BJ (cell line): Measurements from ENCODE around the gene PFDN4. TPM values are rescaled to one million over a fixed set of nuclear protein-coding genes. Genes with fewer than 3 reads are reported as not detected.

Source experiments
- CTCF ChIA-PET: fragments of 350-600 bp; formaldehyde crosslinking; extraction: SDS; loops from one replicate; lab custom pipeline; 2021; ENCODE audit warnings: antibody characterized with exemption, inconsistent platforms; lab: Yijun Ruan, JAX
- POLR2A ChIA-PET: fragments of 300-600 bp; sonication (Branson Sonifier 250); formaldehyde crosslinking; extraction: SDS; loops from one replicate; lab custom pipeline; 2021; ENCODE audit warnings: antibody characterized with exemption; lab: Charles Lee
- DNase-seq: peaks from one replicate; pipeline ENCODE4 v3.0.0-alpha.2; 2011; ENCODE audit warnings: low read depth
- H3K27me3 ChIP-seq: 2 replicates; pipeline ENCODE4 v1.6.0; 2011; ENCODE audit warnings: low read length; ENCODE audit not compliant: control insufficient read depth, insufficient read depth
- H3K36me3 ChIP-seq: 2 replicates; pipeline ENCODE4 v1.5.1; 2011; ENCODE audit warnings: low read length; ENCODE audit not compliant: control insufficient read depth, insufficient read depth
- H3K4me3 ChIP-seq: 2 replicates; pipeline ENCODE4 v1.5.1; 2011; ENCODE audit warnings: low read depth, mild to moderate bottlenecking, control low read depth, low read length
- polyA plus RNA-seq: library from polyadenylated mRNA; depleted of rRNA; stranded (reverse); fragments of >200 nt; gene quantifications from 2 replicates; pipeline ENCODE4 v1.2.3, GENCODE V29; 2011
- TF ChIP-seq, protein P1 (sequence below): IDR thresholded peaks from 2 replicates; pipeline ENCODE4 v1.5.1; 2011; ENCODE audit warnings: low read depth, mild to moderate bottlenecking, control low read depth, inconsistent platforms, low read length, moderate library complexity; ENCODE audit not compliant: insufficient read depth

The PFDN4 gene
- polyA plus RNA-seq, 1 experiment: 10.4 TPM

DNA sequence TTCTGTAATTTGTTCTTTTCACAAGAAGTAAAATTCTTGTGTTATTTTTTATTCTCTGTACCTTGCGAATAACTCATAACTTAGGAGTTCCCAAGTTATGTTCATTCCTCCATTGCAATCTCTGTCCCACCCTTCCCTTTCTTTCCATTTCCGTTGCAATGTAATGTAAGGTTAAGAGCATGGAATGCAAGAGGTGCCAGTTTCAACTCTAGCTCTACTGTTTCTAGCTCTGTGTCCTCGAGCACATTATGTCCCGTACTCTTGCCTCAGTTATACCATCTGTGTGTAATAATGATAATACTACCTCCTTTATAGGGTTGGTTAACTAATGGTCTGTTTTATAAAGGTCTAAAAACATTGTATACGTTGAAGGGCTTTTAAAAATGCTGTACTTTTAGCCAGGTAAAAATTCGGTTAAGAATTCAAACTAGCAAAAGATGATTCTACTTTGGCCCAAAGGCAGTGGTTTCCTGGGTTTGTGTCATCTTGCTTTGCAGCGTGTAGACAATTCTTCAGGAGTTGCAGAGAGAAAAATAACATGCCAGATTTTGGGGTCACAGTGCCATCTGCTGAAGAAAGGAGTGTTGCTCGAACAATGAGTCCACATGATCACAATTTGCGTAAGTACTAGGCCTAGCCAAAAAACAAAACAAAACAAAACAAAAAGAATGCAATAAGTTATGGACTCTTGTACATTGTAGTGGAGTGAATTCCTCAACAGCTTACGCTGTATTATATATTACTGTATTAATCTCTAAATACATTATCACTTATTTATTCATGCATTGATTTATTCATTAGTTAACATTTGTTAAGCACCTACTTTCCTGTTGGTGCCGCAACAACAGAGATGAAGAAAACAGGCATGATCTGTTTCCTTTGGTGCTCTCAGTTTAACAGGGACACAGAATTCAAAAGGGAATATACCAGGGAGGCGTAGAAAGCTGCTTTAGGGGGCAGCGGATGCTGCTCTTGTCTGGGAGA, 10.0 kb upstream of the PFDN4 start:
- TF ChIP-seq, protein P1, sequence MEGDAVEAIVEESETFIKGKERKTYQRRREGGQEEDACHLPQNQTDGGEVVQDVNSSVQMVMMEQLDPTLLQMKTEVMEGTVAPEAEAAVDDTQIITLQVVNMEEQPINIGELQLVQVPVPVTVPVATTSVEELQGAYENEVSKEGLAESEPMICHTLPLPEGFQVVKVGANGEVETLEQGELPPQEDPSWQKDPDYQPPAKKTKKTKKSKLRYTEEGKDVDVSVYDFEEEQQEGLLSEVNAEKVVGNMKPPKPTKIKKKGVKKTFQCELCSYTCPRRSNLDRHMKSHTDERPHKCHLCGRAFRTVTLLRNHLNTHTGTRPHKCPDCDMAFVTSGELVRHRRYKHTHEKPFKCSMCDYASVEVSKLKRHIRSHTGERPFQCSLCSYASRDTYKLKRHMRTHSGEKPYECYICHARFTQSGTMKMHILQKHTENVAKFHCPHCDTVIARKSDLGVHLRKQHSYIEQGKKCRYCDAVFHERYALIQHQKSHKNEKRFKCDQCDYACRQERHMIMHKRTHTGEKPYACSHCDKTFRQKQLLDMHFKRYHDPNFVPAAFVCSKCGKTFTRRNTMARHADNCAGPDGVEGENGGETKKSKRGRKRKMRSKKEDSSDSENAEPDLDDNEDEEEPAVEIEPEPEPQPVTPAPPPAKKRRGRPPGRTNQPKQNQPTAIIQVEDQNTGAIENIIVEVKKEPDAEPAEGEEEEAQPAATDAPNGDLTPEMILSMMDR: peak; percentile 50
- CTCF ChIA-PET: interaction anchor here (0.7 to 13.0 kb wide), 14 partner anchors 8 to 450 kb away, joined by 3 to 544 read pairs (median 4); partner anchors contain the start of gene PFDN4
- no peaks in the 10 kb centered on the region for H3K36me3 ChIP-seq
- no peaks in the 10 kb centered on the region for H3K27me3 ChIP-seq
- DNase-seq: no peak
- H3K4me3 ChIP-seq: no peak overlapping the region
- POLR2A ChIA-PET: no interaction called here

DNA sequence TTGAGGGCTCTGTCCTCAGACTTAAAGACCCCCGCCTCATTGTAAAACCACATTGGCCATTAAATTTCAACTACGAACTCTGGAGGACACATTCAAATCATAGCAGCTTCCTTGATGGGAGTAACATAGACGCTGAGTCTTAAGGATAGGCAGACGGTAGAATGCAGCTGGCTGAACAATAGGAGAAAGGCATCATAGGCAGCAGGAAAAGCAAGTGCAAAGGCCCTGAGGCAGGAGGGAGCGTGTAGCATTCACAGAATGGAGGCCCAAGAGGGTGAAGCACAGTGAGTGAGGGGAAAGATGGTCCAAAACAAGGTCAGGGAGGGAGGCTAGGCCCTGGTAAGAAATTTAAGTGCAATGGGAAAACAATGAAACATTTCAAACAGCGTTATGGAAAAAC, 8.6 kb upstream of the PFDN4 start:
- TF ChIP-seq, protein P1: no peak
- CTCF ChIA-PET: interaction anchor here (0.5 to 13.0 kb wide), 22 partner anchors 8 to 1061 kb away, joined by 3 to 544 read pairs (median 4); partner anchors contain the start of gene PFDN4
- Histone ChIP-seq H3K36me3 (no peaks in the 10 kb centered on the region), H3K27me3 (no peaks in the 10 kb centered on the region), H3K4me3 (no peak overlapping the region)
- POLR2A ChIA-PET: no interaction called here
- DNase-seq: no peak

DNA sequence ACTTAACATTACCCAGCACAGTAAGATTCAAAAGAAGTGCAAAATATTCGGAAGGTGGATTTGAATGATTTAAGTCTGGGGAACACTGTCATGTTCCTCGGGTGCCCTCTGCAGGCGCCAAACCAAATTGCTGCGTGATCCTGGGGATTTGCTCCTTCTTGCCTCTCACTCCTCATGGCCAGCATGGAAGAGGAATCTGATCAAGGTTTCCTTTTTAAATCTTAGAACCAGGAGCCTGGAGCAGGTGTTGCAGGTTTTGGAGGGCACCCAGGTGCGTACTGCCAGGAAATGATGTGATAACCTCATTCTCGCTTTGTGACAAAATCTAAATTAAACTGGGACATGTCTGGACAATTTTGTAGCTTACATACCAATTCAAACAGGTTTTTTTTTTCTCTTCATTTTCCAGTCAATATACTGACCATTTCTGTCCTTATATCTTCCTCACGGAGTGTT, 8.1 kb upstream of the PFDN4 start:
- Histone ChIP-seq H3K4me3 (no peak overlapping the region), H3K36me3 (no peaks in the 10 kb centered on the region), H3K27me3 (peaks cover under 1% of the 10 kb centered on the region; the same call in 1 of the 2 replicates)
- CTCF ChIA-PET: interaction anchor here (0.5 to 13.0 kb wide), 29 partner anchors 7 to 1062 kb away, joined by 3 to 544 read pairs (median 4); partner anchors contain the start of gene PFDN4
- POLR2A ChIA-PET: no interaction called here
- TF ChIP-seq, protein P1: peak; percentile 96
- DNase-seq: no peak

DNA sequence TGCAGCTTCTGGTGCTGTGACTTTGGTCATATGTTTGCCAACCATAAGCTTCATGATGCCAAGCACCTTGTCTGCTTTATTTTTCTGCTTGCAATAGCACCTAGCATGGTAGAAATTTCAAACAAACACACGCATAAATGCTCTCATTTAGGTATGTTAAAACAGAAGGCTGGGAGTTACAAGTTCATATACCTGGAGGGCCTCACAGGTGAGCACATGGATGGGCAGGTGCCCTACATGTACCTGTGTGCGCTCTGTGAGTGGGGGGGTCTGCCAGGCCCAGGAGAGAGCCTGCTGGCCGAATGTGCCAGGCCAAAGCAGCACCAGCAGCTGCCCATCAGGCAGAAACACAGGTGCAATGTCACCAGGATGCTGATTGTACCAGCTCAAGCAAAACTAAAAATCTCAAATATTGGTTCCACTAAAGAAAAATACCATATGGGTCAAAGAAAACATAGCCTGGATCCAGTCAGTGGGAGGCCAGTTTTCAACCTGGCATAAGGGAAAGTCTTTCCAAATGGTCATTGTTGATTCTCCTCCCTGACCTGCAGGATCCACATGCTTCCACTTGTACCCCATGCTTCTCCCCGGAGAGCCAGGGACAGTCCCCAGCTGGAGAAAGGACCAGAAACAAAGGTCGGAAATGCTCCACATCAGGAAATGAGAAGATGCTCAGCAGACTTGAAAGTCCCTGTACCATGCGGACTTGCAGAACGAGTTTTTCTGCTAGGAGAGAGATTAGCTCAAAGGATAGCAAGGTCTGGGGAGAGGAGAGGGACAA, 7.2 kb upstream of the PFDN4 start:
- ChIA-PET CTCF (interaction anchor here (0.7 to 13.0 kb wide), 19 partner anchors 7 to 639 kb away, joined by 3 to 544 read pairs (median 4); partner anchors contain the start of gene PFDN4), POLR2A (no interaction called here)
- TF ChIP-seq, protein P1: no peak
- no peaks in the 10 kb centered on the region for H3K36me3 ChIP-seq
- peaks cover 2% of the 10 kb centered on the region; the same call in 1 of the 2 replicates for H3K27me3 ChIP-seq
- DNase-seq: no peak
- no peak overlapping the region for H3K4me3 ChIP-seq
